Measurements from ENCODE around the gene EFCAB6.

Gene EFCAB6

DNA sequence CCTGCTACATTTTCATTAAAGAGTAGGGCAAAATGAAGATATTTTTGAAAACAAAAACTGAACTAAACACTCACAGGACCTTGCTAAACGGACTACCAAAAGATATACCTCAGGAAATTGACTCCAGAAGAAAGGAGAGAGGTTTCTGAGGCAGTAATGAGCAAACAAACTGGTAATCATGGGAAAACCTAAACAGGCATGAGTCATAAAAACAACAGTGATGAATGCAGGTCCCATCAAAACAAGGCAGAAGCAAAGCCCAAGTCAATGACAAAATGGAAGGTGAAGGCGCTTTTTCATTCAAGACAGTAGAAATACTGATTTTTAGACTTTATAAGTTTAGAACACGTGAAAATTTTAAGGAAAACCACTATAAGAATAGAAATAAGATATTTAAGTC, 104.5 kb downstream of the EFCAB6 start:
- H3K27ac ChIP-seq (replicated peaks; ENCODE audit: low read length) = no peak overlapping the region
- no peak overlapping the region for H3K4ac ChIP-seq (ENCODE audit: low read length)
- H2AFZ ChIP-seq (ENCODE audit: low read length) = no peak overlapping the region
- H3K4me2 ChIP-seq (ENCODE audit: insufficient read depth, low read length, poor library complexity, severe bottlenecking) = no peak overlapping the region
- no peak for DNase-seq (ENCODE audit: low spot score)
- no peak overlapping the region for H2BK15ac ChIP-seq (ENCODE audit: low read length)
- WGBS, 2 donors (ENCODE audit: extremely low coverage in 2 of 2, insufficient read length in 2 of 2, insufficient replicate concordance in 1 of 2) = no CpG with 5 or more reads among the region's 3 CpGs
- peaks cover 0 to 3% of the 10 kb centered on the region in 2 donors for H3K4me1 ChIP-seq (ENCODE audit: control insufficient read depth in 2 of 2, insufficient read depth in 1 of 2, low read depth in 1 of 2, low read length in 2 of 2)
- no peak overlapping the region for H2BK5ac ChIP-seq (ENCODE audit: low read length)
- no peak overlapping the region for H3K9ac ChIP-seq (ENCODE audit: low read depth, low read length, poor library complexity)
- H3K18ac ChIP-seq (ENCODE audit: low read length) = no peak overlapping the region
- no peak overlapping the region for H4K91ac ChIP-seq (ENCODE audit: low read depth, low read length, poor library complexity)
- no peak overlapping the region for H3K23ac ChIP-seq (ENCODE audit: low read depth, low read length, poor library complexity)
- H3K14ac ChIP-seq (ENCODE audit: low read length) = no peak overlapping the region
- no peak overlapping the region for H2BK120ac ChIP-seq (ENCODE audit: low read depth, low read length)
- no peaks in the 10 kb centered on the region for H3K27me3 ChIP-seq (ENCODE audit: control insufficient read depth in 3 of 3, insufficient read depth in 3 of 3, low read depth in 1 of 3, low read length in 3 of 3)
- no peak overlapping the region for H2AK5ac ChIP-seq (ENCODE audit: low read depth, low read length)
- peaks cover 7 to 15% of the 10 kb centered on the region in 2 donors for H3K9me3 ChIP-seq (replicated peaks in 1 of 2; ENCODE audit: control insufficient read depth in 2 of 2, insufficient read depth in 1 of 2, low read depth in 1 of 2, low read length in 2 of 2)
- H3K79me1 ChIP-seq (ENCODE audit: low read depth, low read length) = no peaks in the 10 kb centered on the region
- no peak overlapping the region for H3K4me3 ChIP-seq (ENCODE audit: low read length in 2 of 2)
- H4K8ac ChIP-seq (ENCODE audit: low read depth, low read length) = no peak overlapping the region
- no peak overlapping the region for H2BK12ac ChIP-seq (ENCODE audit: low read length)
- H3K36me3 ChIP-seq (replicated peaks in 1 of 2; ENCODE audit: control insufficient read depth in 2 of 2, insufficient read depth in 2 of 2, low read length in 2 of 2) = no peaks in the 10 kb centered on the region

DNA sequence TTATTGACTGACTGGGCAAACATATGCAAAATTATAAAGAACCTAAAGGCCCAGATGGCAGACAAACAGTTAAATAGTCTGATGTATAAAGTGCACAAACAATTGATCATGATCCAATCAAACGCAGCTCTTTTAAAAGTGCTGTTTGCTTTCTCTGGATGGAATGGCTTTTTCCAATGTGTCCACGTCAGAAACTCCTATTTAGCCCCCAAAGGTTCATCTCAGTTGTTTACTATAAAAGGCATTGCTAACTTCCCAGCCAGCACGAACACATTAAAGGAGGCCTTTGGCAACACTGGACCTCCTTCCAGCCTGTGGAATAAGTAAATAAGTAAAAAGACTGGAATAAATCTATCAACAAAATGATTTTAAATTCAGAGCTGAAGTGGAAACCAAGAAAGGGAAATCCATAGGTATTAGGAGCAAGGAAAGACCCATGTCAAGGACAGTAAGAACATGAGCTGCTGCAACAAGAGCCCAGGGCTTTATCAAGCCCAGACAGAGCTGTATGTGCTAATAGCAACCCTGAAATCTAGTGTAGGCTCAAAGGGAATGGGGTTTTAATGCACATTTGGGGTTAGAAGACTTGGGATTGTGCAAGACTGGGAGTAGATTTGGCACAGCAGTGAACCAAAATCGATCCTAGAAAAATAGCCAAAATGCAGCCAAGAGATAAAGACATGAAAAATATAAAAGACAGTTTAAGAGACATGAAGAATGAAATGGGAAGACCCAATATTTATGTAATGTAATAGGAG, 105.4 kb downstream of the EFCAB6 start:
- Histone ChIP-seq H2BK12ac (ENCODE audit: low read length) (no peak overlapping the region), H3K9me3 (replicated peaks in 1 of 2; ENCODE audit: control insufficient read depth in 2 of 2, insufficient read depth in 1 of 2, low read depth in 1 of 2, low read length in 2 of 2) (peaks cover 7 to 15% of the 10 kb centered on the region in 2 donors), H2AK5ac (ENCODE audit: low read depth, low read length) (no peak overlapping the region), H3K27ac (replicated peaks; ENCODE audit: low read length) (no peak overlapping the region), H4K91ac (ENCODE audit: low read depth, low read length, poor library complexity) (no peak overlapping the region), H3K36me3 (replicated peaks in 1 of 2; ENCODE audit: control insufficient read depth in 2 of 2, insufficient read depth in 2 of 2, low read length in 2 of 2) (no peaks in the 10 kb centered on the region), H2BK5ac (ENCODE audit: low read length) (no peak overlapping the region), H2AFZ (ENCODE audit: low read length) (no peak overlapping the region), H3K4ac (ENCODE audit: low read length) (no peak overlapping the region), H3K27me3 (ENCODE audit: control insufficient read depth in 3 of 3, insufficient read depth in 3 of 3, low read depth in 1 of 3, low read length in 3 of 3) (no peaks in the 10 kb centered on the region), H3K14ac (ENCODE audit: low read length) (no peak overlapping the region), H2BK120ac (ENCODE audit: low read depth, low read length) (no peak overlapping the region), H4K8ac (ENCODE audit: low read depth, low read length) (no peak overlapping the region), H2BK15ac (ENCODE audit: low read length) (no peak overlapping the region), H3K9ac (ENCODE audit: low read depth, low read length, poor library complexity) (no peak overlapping the region), H3K4me2 (ENCODE audit: insufficient read depth, low read length, poor library complexity, severe bottlenecking) (no peak overlapping the region), H3K18ac (ENCODE audit: low read length) (no peak overlapping the region), H3K4me1 (ENCODE audit: control insufficient read depth in 2 of 2, insufficient read depth in 1 of 2, low read depth in 1 of 2, low read length in 2 of 2) (peaks cover 0 to 3% of the 10 kb centered on the region in 2 donors), H3K23ac (ENCODE audit: low read depth, low read length, poor library complexity) (no peak overlapping the region), H3K79me1 (ENCODE audit: low read depth, low read length) (no peaks in the 10 kb centered on the region), H3K4me3 (ENCODE audit: low read length in 2 of 2) (no peak overlapping the region)
- no CpG with 5 or more reads among the region's 4 CpGs for WGBS, 2 donors (ENCODE audit: extremely low coverage in 2 of 2, insufficient read length in 2 of 2, insufficient replicate concordance in 1 of 2)
- no peak for DNase-seq (ENCODE audit: low spot score)

DNA sequence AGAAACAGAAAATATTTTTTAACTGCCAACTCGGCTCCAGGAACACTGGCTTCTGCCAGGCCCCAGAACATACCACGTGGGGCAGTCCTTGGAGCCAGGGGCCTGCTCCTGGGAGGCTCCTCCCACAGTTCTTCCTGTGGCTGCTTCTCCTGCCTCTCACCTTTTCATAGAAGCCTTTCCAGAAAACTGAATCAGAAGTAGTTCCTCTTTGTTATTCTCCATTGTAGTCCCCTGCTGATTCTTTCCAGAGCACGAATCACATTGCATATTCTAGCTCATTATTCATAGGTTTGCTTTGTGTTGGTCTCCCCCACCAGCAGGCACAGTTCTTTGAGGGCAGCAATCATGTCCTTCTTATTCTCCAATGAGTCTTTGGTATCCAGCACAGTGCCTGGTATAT, 106.0 kb downstream of the EFCAB6 start:
- Histone ChIP-seq H3K27me3 (ENCODE audit: control insufficient read depth in 3 of 3, insufficient read depth in 3 of 3, low read depth in 1 of 3, low read length in 3 of 3) (no peaks in the 10 kb centered on the region), H2BK120ac (ENCODE audit: low read depth, low read length) (no peak overlapping the region), H3K4me3 (ENCODE audit: low read length in 2 of 2) (no peak overlapping the region), H3K14ac (ENCODE audit: low read length) (no peak overlapping the region), H2BK12ac (ENCODE audit: low read length) (no peak overlapping the region), H3K36me3 (replicated peaks in 1 of 2; ENCODE audit: control insufficient read depth in 2 of 2, insufficient read depth in 2 of 2, low read length in 2 of 2) (no peaks in the 10 kb centered on the region), H3K9me3 (replicated peaks in 1 of 2; ENCODE audit: control insufficient read depth in 2 of 2, insufficient read depth in 1 of 2, low read depth in 1 of 2, low read length in 2 of 2) (peaks cover 7 to 15% of the 10 kb centered on the region in 2 donors), H3K23ac (ENCODE audit: low read depth, low read length, poor library complexity) (no peak overlapping the region), H2BK15ac (ENCODE audit: low read length) (no peak overlapping the region), H3K4me2 (ENCODE audit: insufficient read depth, low read length, poor library complexity, severe bottlenecking) (no peak overlapping the region), H2BK5ac (ENCODE audit: low read length) (no peak overlapping the region), H2AK5ac (ENCODE audit: low read depth, low read length) (no peak overlapping the region), H3K4me1 (ENCODE audit: control insufficient read depth in 2 of 2, insufficient read depth in 1 of 2, low read depth in 1 of 2, low read length in 2 of 2) (peaks cover 0 to 3% of the 10 kb centered on the region in 2 donors), H3K18ac (ENCODE audit: low read length) (no peak overlapping the region), H4K91ac (ENCODE audit: low read depth, low read length, poor library complexity) (no peak overlapping the region), H3K4ac (ENCODE audit: low read length) (no peak overlapping the region), H3K79me1 (ENCODE audit: low read depth, low read length) (no peaks in the 10 kb centered on the region), H3K27ac (replicated peaks; ENCODE audit: low read length) (no peak overlapping the region), H4K8ac (ENCODE audit: low read depth, low read length) (no peak overlapping the region), H2AFZ (ENCODE audit: low read length) (no peak overlapping the region), H3K9ac (ENCODE audit: low read depth, low read length, poor library complexity) (no peak overlapping the region)
- no peak for DNase-seq (ENCODE audit: low spot score)
- WGBS, 2 donors (ENCODE audit: extremely low coverage in 2 of 2, insufficient read length in 2 of 2, insufficient replicate concordance in 1 of 2) = no CpG with 5 or more reads among the region's 3 CpGs

DNA sequence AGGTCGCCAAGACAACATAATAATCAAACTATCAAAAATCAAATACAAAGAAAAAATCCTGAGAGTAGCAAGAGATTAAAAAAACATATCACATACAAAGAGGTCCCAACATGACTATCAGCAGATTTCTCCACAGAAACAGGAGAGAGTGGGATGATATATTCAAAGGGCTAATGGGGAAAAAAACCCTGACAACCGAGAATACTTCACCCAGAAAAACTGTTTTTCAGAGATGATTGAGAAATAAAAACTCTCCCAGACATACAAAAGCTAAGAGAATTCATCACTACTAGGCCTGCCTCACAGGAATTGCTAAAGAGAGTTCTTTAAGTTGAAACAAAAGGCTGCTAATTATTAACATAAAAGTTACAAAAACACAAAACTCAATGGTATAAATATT, 108.1 kb downstream of the EFCAB6 start:
- Histone ChIP-seq H3K4me1 (ENCODE audit: control insufficient read depth in 2 of 2, insufficient read depth in 1 of 2, low read depth in 1 of 2, low read length in 2 of 2) (peaks cover 0 to 3% of the 10 kb centered on the region in 2 donors), H4K8ac (ENCODE audit: low read depth, low read length) (no peak overlapping the region), H3K36me3 (replicated peaks in 1 of 2; ENCODE audit: control insufficient read depth in 2 of 2, insufficient read depth in 2 of 2, low read length in 2 of 2) (peaks cover 0 to 2% of the 10 kb centered on the region in 2 donors), H3K79me1 (ENCODE audit: low read depth, low read length) (no peaks in the 10 kb centered on the region), H2BK120ac (ENCODE audit: low read depth, low read length) (no peak overlapping the region), H2AFZ (ENCODE audit: low read length) (no peak overlapping the region), H3K9ac (ENCODE audit: low read depth, low read length, poor library complexity) (no peak overlapping the region), H2AK5ac (ENCODE audit: low read depth, low read length) (no peak overlapping the region), H2BK12ac (ENCODE audit: low read length) (no peak overlapping the region), H3K27ac (replicated peaks; ENCODE audit: low read length) (no peak overlapping the region), H2BK5ac (ENCODE audit: low read length) (no peak overlapping the region), H3K23ac (ENCODE audit: low read depth, low read length, poor library complexity) (no peak overlapping the region), H3K27me3 (ENCODE audit: control insufficient read depth in 3 of 3, insufficient read depth in 3 of 3, low read depth in 1 of 3, low read length in 3 of 3) (no peaks in the 10 kb centered on the region), H3K9me3 (replicated peaks in 1 of 2; ENCODE audit: control insufficient read depth in 2 of 2, insufficient read depth in 1 of 2, low read depth in 1 of 2, low read length in 2 of 2) (peaks cover 9 to 15% of the 10 kb centered on the region in 2 donors), H3K14ac (ENCODE audit: low read length) (no peak overlapping the region), H3K18ac (ENCODE audit: low read length) (no peak overlapping the region), H3K4me3 (ENCODE audit: low read length in 2 of 2) (no peak overlapping the region), H4K91ac (ENCODE audit: low read depth, low read length, poor library complexity) (no peak overlapping the region), H3K4ac (ENCODE audit: low read length) (no peak overlapping the region), H3K4me2 (ENCODE audit: insufficient read depth, low read length, poor library complexity, severe bottlenecking) (no peak overlapping the region), H2BK15ac (ENCODE audit: low read length) (no peak overlapping the region)
- no CpG with 5 or more reads among the region's 2 CpGs for WGBS, 2 donors (ENCODE audit: extremely low coverage in 2 of 2, insufficient read length in 2 of 2, insufficient replicate concordance in 1 of 2)
- no peak for DNase-seq (ENCODE audit: low spot score)

Measured in neuronal stem cell (in vitro differentiated cells).